ENCODE results near the gene MZB1. TPM values are rescaled to one million over a fixed set of nuclear protein-coding genes. Genes with fewer than 3 reads are reported as not detected.

Gene MZB1
- polyA plus RNA-seq, 1 of the 3 experiments (the other 2 are of a cell fraction), result not detected

- CTCF ChIA-PET, result interaction anchor here (0.6 kb wide), 1 partner anchor 197 kb away, joined by 4 read pairs; no protein-coding TSS in a partner anchor
- Histone ChIP-seq H3K27me3 (ENCODE audit: insufficient read depth) (peaks cover 5% of the 10 kb centered on the region; the same call in 1 of the 2 replicates), H3K36me3 (replicated peaks in 1 of 2; ENCODE audit: control insufficient read depth in 1 of 2, insufficient read depth in 2 of 2, low read length in 1 of 2) (no peaks in the 10 kb centered on the region), H3F3A (replicated peaks; ENCODE audit: insufficient read depth) (no peaks in the 10 kb centered on the region), H3K9me3 (no peaks in the 10 kb centered on the region), H4K20me1 (ENCODE audit: insufficient read depth) (no peaks in the 10 kb centered on the region), H2AFZ (ENCODE audit: low read depth) (no peak overlapping the region), H3K27ac (ENCODE audit: low read depth in 2 of 2, low read length in 1 of 2) (no peak overlapping the region), H3K4me3 (ENCODE audit: low read depth in 2 of 2, low read length in 1 of 2) (no peak overlapping the region), H3K9me2 (no peaks in the 10 kb centered on the region), H3K9ac (no peak overlapping the region), H3K4me1 (ENCODE audit: control insufficient read depth in 1 of 2, insufficient read depth in 2 of 2, low read depth in 1 of 2, low read length in 1 of 2) (peaks cover 0 to 8% of the 10 kb centered on the region in 2 experiments; a peak in 1 of 4 replicates), H3K4me2 (no peak overlapping the region), H3K79me2 (ENCODE audit: insufficient read depth) (no peaks in the 10 kb centered on the region)
- POLR2A ChIA-PET, result interaction anchor here (0.8 kb wide), 1 partner anchor 46 kb away, joined by 3 read pairs; no protein-coding TSS in a partner anchor
- 57% methylated on average over 7 of the region's 8 CpGs for WGBS (ENCODE audit: low lambda C conversion rate)
- no peak for TF ChIP-seq RAD21 (IDR thresholded peaks at IDR 0.05; ENCODE audit: low read length)
- no peak for TF ChIP-seq RFX5 (IDR thresholded peaks at IDR 0.05; ENCODE audit: low read length)
- TF ChIP-seq RCOR1 (IDR thresholded peaks at IDR 0.05; ENCODE audit: low read length), result no peak
- TF ChIP-seq USF1 (IDR thresholded peaks at IDR 0.05; ENCODE audit: borderline replicate concordance, low read depth), result no peak
- no peak for TF ChIP-seq EP300 (IDR thresholded peaks at IDR 0.05; ENCODE audit: borderline replicate concordance in 1 of 2, low read depth in 1 of 2, low read length in 1 of 2)
- no peak for TF ChIP-seq CTCF (IDR thresholded peaks at IDR 0.05)
- no peak for TF ChIP-seq RXRA (IDR thresholded peaks at IDR 0.05; ENCODE audit: borderline replicate concordance, low read depth)
- no peak for TF ChIP-seq FOXJ3 (CRISPR knock-in tag; IDR thresholded peaks at IDR 0.05)
- TF ChIP-seq ZBTB33 (IDR thresholded peaks at IDR 0.05; ENCODE audit: borderline replicate concordance, low read depth), result no peak
- no peak for TF ChIP-seq YY1 (IDR thresholded peaks at IDR 0.05; ENCODE audit: low read depth)
- no peak for TF ChIP-seq FOSL2 (IDR thresholded peaks at IDR 0.05; ENCODE audit: borderline replicate concordance, low read depth)
- TF ChIP-seq TAF1 (IDR thresholded peaks at IDR 0.05; ENCODE audit: borderline replicate concordance, low read depth, low read length), result no peak
- no peak for TF ChIP-seq NFIC (IDR thresholded peaks at IDR 0.05; ENCODE audit: borderline replicate concordance)
- no peak for TF ChIP-seq GATA2 (CRISPR knock-in tag; IDR thresholded peaks at IDR 0.05)
- TF ChIP-seq JUND (IDR thresholded peaks at IDR 0.05), result no peak
- TF ChIP-seq GABPA (IDR thresholded peaks at IDR 0.05; ENCODE audit: low read depth), result no peak
- no peak for DNase-seq
Measured at GRCh38 chr5:139388198-139388821, 1.4 kb downstream of the MZB1 start.

Measured in SK-N-SH (cell line).